ENCODE data around the gene ZCCHC2. TPM values are rescaled to one million over a fixed set of nuclear protein-coding genes. Genes with fewer than 3 reads are reported as not detected.
A peak's percentile ranks its signal among the peaks of the same experiment; 100 is the strongest.

Gene ZCCHC2
- total and polyA plus RNA-seq, 2 experiments from 2014 or later = 3.3 to 14.9 TPM

GRCh38 chr18:62618735-62619134 is 95.9 kb downstream of the ZCCHC2 start:
- Histone ChIP-seq H3K36me3 (replicated peaks; ENCODE audit: insufficient read depth, low read depth) (no peaks in the 10 kb centered on the region), H3K4me3 (no peak overlapping the region), H4K20me1 (ENCODE audit: insufficient read depth, poor library complexity, severe bottlenecking) (no peaks in the 10 kb centered on the region), H3K79me2 (no peaks in the 10 kb centered on the region), H3K9me2 (replicated peaks; ENCODE audit: insufficient read depth) (no peaks in the 10 kb centered on the region), H3K4me1 (ENCODE audit: insufficient read depth) (no peaks in the 10 kb centered on the region), H3K4me2 (no peak overlapping the region), H2AFZ (no peak overlapping the region), H3K27ac (no peak overlapping the region), H3K9me3 (ENCODE audit: low read depth) (no peaks in the 10 kb centered on the region), H3K27me3 (no peaks in the 10 kb centered on the region)
- DNase-seq (ENCODE audit: low spot score) = no peak
- WGBS (ENCODE audit: low lambda C conversion rate, missing lambda C conversion rate) = 95% methylated on average over 1 of the region's 1 CpG
- TF ChIP-seq, protein P1, sequence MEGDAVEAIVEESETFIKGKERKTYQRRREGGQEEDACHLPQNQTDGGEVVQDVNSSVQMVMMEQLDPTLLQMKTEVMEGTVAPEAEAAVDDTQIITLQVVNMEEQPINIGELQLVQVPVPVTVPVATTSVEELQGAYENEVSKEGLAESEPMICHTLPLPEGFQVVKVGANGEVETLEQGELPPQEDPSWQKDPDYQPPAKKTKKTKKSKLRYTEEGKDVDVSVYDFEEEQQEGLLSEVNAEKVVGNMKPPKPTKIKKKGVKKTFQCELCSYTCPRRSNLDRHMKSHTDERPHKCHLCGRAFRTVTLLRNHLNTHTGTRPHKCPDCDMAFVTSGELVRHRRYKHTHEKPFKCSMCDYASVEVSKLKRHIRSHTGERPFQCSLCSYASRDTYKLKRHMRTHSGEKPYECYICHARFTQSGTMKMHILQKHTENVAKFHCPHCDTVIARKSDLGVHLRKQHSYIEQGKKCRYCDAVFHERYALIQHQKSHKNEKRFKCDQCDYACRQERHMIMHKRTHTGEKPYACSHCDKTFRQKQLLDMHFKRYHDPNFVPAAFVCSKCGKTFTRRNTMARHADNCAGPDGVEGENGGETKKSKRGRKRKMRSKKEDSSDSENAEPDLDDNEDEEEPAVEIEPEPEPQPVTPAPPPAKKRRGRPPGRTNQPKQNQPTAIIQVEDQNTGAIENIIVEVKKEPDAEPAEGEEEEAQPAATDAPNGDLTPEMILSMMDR (IDR thresholded peaks at IDR 0.05; ENCODE audit: poor library complexity) = no peak
- TF ChIP-seq EZH2phosphoT487 (IDR thresholded peaks at IDR 0.05; ENCODE audit: low read depth, severe bottlenecking, unreplicated experiment) (no peak), EZH2 (IDR thresholded peaks at IDR 0.05; ENCODE audit: borderline replicate concordance) (no peak)

DNA sequence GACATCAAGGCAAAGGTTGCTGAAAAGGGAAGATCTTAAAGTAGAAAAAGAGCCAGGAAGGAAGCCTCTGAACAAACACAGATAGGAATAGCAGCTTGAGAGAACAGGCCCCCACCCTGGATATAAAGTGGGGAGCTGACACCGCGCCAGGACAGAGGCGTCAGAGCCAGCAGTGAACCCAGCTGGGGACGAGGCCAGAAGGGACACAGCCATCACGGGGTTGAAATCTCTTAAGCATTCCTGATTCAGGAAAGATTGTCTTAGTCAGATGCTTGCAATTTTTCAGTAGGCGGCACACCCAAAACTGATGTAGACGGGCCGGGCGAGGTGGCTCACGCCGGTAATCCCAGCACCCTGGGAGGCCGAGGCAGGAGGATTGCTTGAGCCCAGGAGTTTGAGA is 98.7 kb downstream of the ZCCHC2 start:
- Histone ChIP-seq H3K9me2 (replicated peaks; ENCODE audit: insufficient read depth) (no peaks in the 10 kb centered on the region), H3K9me3 (ENCODE audit: low read depth) (no peaks in the 10 kb centered on the region), H3K79me2 (no peaks in the 10 kb centered on the region), H3K27ac (no peak overlapping the region), H3K36me3 (replicated peaks; ENCODE audit: insufficient read depth, low read depth) (no peaks in the 10 kb centered on the region), H3K4me1 (ENCODE audit: insufficient read depth) (peaks cover 5% of the 10 kb centered on the region), H2AFZ (no peak overlapping the region), H3K4me3 (no peak overlapping the region), H4K20me1 (ENCODE audit: insufficient read depth, poor library complexity, severe bottlenecking) (no peaks in the 10 kb centered on the region), H3K27me3 (no peaks in the 10 kb centered on the region), H3K4me2 (no peak overlapping the region)
- 93% methylated on average over 12 of the region's 12 CpGs for WGBS (ENCODE audit: low lambda C conversion rate, missing lambda C conversion rate)
- no peak for DNase-seq (ENCODE audit: low spot score)
- no peak for TF ChIP-seq EZH2 (IDR thresholded peaks at IDR 0.05; ENCODE audit: borderline replicate concordance)
- TF ChIP-seq, protein P1 (IDR thresholded peaks at IDR 0.05; ENCODE audit: poor library complexity) = no peak
- TF ChIP-seq EZH2phosphoT487 (IDR thresholded peaks at IDR 0.05; ENCODE audit: low read depth, severe bottlenecking, unreplicated experiment) = no peak

- no peaks in the 10 kb centered on the region for H3K9me3 ChIP-seq (ENCODE audit: low read depth)
- no peaks in the 10 kb centered on the region for H4K20me1 ChIP-seq (ENCODE audit: insufficient read depth, poor library complexity, severe bottlenecking)
- TF ChIP-seq EZH2phosphoT487 (IDR thresholded peaks at IDR 0.05; ENCODE audit: low read depth, severe bottlenecking, unreplicated experiment) (no peak), EZH2 (IDR thresholded peaks at IDR 0.05; ENCODE audit: borderline replicate concordance) (no peak)
- TF ChIP-seq, protein P1 (IDR thresholded peaks at IDR 0.05; ENCODE audit: poor library complexity) = no peak
- H3K36me3 ChIP-seq (replicated peaks; ENCODE audit: insufficient read depth, low read depth) = no peaks in the 10 kb centered on the region
- H3K4me1 ChIP-seq (ENCODE audit: insufficient read depth) = peaks cover 5% of the 10 kb centered on the region
- H3K79me2 ChIP-seq = no peaks in the 10 kb centered on the region
- peak; percentile 18 for DNase-seq (ENCODE audit: low spot score)
- H3K9me2 ChIP-seq (replicated peaks; ENCODE audit: insufficient read depth) = no peaks in the 10 kb centered on the region
- H3K4me2 ChIP-seq = no peak overlapping the region
- H3K27ac ChIP-seq = peak overlapping the region; percentile 75
- H2AFZ ChIP-seq = no peak overlapping the region
- no peaks in the 10 kb centered on the region for H3K27me3 ChIP-seq
- WGBS (ENCODE audit: low lambda C conversion rate, missing lambda C conversion rate) = 50% methylated on average over 5 of the region's 5 CpGs
- no peak overlapping the region for H3K4me3 ChIP-seq
These were observed 102.2 kb downstream of the ZCCHC2 start for GRCh38 chr18:62625019-62625418.

Other genes with a start within 250 kb of the ZCCHC2 start
- 5.6 and 11.0 TPM in 2 replicates for gene TNFRSF11A, start 197.7 kb upstream of the ZCCHC2 start, total RNA-seq
- 2.1 and 4.1 TPM in 2 replicates for gene TNFRSF11A, start 197.7 kb upstream of the ZCCHC2 start, polyA plus RNA-seq
- 12.6 and 14.3 TPM in 2 replicates for gene PHLPP1, start 192.5 kb downstream of the ZCCHC2 start, total RNA-seq
- 7.3 and 7.4 TPM in 2 replicates for gene PHLPP1, start 192.5 kb downstream of the ZCCHC2 start, polyA plus RNA-seq

Measured in hepatocyte (in vitro differentiated cells).